GM20000 (cell line): ENCODE results near the gene S100A7.
"Not testable (repeated sequence)": the region's sequence is repeated elsewhere in the genome, so short reads cannot be mapped to it uniquely, and the experiment has no call there.

Source experiments
- DNase-seq: peaks from one replicate; pipeline ENCODE4 v3.0.0; 2012; ENCODE audit warnings: low spot score
- TF ChIP-seq, protein P1 (sequence below): IDR thresholded peaks from 2 replicates; pipeline ENCODE4 v1.5.1; 2012; ENCODE audit warnings: mild to moderate bottlenecking, control low read depth; ENCODE audit errors: extremely low read depth, missing control alignments

The S100A7 gene

DNA sequence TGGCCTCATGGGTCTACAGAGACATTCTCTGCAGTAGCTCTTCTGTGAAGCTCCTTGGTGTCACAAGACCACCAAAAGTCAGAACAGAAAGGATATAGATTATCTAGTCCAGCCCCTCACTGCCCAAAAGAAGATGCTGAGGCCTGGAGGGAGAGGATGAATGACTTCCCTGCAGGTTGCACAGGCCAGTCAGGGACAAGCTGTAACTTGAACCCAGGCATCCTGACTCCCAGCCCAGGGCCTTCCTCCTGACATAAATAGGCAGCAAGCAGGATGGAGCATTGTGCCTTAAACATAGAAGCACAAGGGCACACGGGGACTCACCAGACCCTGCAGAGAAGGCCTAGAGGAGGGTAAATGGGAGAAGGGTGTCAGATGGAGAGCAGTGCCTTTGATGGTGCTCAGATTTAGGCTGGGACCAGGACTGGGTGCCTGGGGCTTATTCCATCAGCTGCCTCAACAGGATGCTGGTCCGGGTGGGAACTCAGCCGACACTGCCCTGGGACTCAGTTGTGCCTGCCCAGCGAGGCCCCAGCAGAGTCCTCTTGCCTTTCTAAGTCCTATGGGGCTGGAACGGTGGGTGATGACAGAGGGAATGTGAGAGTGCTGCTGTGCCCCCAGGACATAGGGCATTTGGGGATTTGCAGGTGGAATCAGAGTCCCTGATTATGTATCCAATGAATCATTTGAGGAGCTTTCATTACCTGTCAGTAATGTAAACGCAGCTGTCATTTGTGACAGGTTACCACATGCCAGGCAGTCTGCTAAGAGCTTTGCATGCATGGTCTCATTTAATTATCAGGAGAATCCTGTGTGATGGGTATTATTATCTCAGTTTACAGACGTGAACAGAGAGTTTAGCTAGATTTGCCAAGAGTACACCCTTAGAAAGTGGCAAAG, 30.9 kb downstream of the S100A7 start:
- DNase-seq: no peak
- TF ChIP-seq, protein P1, sequence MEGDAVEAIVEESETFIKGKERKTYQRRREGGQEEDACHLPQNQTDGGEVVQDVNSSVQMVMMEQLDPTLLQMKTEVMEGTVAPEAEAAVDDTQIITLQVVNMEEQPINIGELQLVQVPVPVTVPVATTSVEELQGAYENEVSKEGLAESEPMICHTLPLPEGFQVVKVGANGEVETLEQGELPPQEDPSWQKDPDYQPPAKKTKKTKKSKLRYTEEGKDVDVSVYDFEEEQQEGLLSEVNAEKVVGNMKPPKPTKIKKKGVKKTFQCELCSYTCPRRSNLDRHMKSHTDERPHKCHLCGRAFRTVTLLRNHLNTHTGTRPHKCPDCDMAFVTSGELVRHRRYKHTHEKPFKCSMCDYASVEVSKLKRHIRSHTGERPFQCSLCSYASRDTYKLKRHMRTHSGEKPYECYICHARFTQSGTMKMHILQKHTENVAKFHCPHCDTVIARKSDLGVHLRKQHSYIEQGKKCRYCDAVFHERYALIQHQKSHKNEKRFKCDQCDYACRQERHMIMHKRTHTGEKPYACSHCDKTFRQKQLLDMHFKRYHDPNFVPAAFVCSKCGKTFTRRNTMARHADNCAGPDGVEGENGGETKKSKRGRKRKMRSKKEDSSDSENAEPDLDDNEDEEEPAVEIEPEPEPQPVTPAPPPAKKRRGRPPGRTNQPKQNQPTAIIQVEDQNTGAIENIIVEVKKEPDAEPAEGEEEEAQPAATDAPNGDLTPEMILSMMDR: no peak

DNA sequence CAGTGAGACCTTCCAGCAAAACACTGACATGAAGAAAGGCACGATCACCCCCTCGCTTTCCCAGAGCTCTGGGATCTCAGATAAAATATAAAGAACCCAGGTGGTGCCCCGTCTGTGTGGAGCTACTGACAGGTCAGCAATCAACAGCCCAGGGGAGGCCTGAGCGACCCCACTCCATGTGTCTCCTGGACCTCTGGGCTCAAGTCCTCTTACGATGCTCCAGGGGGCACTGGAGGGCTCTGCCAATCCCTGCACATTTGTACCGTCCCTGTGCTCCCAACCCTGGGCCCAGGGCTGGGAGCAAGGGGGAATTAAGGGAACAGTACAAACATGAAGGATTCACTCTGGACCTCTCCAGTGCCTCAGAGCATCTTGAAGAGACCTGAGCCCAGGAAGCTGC, 31.7 kb downstream of the S100A7 start:
- TF ChIP-seq, protein P1: no peak
- DNase-seq: no peak

DNA sequence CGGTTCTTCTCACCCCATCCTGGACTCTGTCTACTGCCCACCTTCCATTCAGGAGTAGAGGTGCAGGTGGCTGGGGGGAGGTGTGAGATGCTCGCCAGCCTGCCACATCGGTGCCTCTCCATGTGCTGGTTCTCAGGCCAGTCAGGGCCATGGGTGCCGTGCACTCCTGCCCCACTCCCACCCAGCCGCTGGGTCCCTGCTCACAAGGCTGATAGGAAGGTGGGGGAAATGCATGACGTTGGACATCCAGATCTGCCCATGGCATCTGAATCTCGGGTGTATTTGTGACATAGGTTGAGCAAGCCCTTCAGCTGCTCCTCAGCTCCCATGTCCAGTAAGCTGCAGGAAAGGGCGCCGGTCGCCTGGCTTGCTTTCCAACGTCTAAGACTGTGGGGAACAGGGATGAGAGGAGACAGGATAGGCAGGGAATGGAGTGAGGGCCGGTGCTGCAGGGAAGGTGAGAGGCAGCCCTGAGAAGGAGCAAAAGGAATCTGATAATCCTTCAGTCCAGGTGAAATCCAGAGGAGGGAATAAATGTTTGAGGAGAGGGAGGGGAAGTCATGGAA, 32.3 kb downstream of the S100A7 start:
- no peak for DNase-seq

DNA sequence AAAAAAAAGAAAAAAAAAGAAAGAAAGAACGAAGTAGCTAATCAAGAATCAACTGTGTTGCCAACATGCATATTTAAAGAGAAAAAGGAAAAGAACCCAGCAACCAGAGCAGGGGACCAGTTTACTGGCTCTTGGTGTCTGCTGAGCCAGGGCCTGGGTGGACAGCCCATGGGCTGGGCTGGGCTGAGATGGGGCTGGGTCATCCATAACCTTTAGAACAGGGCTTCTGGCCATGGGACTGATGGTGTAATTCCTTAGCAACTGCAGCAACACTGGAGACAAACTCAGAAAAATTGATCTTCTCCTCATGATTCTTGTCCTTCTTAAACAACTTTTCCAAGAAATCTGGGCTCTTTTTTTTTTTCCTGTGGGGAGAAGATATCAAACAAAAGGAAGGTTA, 33.6 kb downstream of the S100A7 start:
- TF ChIP-seq, protein P1: no peak

More for the DNA sequence above, 32.3 kb downstream of the S100A7 start:
- TF ChIP-seq, protein P1: no peak

DNA sequence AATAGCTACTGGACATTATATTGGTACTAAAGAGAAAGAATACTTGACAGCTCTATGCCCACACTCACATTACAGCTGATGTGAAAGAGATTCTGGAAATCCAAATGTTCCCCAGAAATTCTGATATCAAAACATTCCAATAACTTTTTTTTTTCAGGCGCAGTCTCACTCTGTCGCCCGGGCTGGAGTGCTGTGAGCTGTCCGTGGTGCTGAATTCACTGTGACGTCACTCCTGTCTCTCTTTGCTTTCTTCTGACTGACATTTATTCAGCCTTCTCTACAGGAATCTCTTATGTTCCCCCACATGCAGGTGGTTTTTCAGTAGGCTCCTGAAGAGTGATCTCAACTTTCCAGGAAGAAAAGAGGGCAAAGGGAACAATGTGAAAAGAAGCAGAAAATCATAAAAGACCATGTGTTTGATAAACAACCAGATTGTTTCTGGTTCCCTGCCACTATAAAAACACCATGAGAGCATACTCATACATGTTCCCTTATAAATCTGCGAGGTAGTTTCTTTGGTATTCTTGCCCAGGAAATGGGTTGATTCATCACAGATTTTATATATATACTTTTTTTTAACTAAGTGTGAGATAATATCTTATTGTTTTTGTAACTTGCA, 37.9 kb downstream of the S100A7 start:
- TF ChIP-seq, protein P1: no peak
- DNase-seq: peak; percentile 62

More for the DNA sequence above, 33.6 kb downstream of the S100A7 start:
- DNase-seq: no peak

DNA sequence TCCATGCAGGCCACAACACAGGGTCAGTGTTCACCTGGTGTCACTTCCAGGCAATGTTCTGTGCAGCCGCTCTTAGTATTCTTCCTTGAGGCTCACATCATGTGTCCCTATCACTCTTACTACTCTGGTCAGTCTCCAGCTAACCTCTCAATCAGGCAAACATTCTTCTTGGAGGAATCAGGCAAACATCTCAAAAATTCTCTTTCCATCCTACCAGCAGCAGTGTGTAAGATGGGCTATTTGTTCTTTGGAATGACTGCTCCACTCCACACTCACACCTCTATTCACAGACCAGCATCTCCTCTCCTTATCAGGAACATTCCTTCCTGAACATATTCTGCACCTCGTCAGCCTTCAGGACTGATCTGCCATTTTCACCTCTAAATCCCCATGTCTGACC, 40.1 kb downstream of the S100A7 start:
- TF ChIP-seq, protein P1: no peak
- no peak for DNase-seq

DNA sequence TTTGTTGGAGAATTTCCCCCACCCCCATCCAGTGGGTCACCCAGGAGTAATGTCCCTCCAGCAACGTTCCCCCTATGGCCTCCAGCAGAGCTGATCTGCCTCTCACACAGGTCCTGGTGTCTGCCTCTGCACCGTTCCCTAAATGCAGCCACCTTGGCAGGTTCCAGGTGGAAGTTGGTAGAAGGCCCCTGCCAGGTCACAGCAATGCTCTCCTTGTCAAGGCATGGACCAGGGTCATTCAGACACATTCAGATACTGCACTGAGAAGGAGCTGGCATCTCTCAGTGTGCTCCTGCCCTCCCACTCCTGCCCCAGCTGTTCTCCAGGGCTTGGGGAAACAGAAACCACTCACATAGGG, 41.0 kb downstream of the S100A7 start:
- DNase-seq: not testable (repeated sequence)

DNA sequence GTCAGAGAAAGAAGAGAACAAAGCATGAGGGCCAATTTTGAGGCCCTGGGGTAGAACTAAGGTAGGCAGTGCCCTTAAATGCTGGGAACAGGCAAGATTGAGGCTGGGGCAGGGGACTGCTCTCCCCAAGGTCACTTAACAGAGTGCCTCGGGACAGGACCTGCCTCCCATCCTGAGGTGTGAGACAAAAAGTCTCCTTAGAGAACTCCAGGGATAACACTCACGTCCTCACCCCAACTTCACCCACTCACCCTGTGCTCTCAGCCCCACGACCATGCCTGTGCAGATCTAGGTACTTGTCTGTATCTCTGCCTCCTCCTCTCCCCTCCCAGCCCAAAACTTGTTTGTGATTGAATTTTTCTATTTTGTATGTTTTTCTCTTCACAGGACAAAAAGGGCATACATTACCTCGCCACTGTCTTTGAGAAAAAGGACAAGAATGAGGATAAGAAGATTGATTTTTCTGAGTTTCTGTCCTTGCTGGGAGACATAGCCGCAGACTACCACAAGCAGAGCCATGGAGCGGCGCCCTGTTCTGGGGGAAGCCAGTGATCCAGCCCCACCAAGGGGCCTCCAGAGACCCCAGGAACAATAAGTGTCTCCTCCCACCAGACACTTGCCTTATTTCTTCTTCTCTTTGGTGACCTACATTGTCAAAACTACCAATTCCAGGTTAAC, 41.6 kb downstream of the S100A7 start:
- not testable (repeated sequence) for DNase-seq
